Stimulated activated CD4-positive, alpha-beta T cell treated with anti-CD3 and anti-CD28 coated beads, Interleukin-2, amount 100 ng/mL, for 4 hours (primary cell): ENCODE results near the gene SLC38A5.
"Not testable (repeated sequence)": the region's sequence is repeated elsewhere in the genome, so short reads cannot be mapped to it uniquely, and the experiment has no call there.

Experiments used
- DNase-seq: peaks from one replicate; pipeline ENCODE4 v3.0.0-alpha.2; 2020; ENCODE audit warnings: low read depth

The SLC38A5 gene

DNA sequence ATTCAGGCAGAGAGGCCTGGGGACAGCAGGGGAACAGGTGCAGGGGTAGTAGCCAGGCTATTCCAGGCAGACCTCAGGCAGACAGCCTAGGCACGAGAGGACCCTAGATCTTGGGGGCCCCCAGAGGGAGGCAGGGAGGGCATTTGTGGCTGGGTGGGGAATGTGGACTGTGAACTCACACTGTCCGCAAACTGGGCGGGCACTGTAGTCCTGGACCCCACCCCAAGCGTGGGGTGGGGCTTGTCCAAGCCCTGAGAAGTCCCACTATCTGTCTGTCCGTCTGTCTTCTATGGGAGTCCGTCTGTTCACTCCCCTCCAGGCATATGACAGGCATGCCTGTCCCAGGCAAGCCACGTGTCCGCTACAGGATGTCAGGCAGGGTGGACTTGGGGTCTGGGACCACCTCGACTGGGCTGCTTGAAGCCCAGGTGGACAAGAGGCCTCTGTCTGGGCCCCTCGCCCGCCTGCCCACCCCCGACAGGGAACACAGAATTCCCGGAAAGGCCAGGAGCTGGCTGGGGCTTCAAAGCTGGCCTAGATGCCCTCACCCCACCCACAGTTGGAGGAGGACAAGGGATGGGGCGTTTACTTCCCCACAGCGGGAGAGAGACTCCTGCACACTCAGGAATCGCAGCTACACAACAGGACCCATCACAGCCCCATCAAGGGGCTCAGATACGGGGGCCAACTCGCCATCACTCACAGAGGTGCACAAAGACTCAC, at the start of gene SLC38A5:
Gene SLC38A5, minus strand, starts transcription at position 151 of the 723 bp plus-strand sequence. CDS start 2,336 bp downstream, outside the sequence.
- no peak for DNase-seq

DNA sequence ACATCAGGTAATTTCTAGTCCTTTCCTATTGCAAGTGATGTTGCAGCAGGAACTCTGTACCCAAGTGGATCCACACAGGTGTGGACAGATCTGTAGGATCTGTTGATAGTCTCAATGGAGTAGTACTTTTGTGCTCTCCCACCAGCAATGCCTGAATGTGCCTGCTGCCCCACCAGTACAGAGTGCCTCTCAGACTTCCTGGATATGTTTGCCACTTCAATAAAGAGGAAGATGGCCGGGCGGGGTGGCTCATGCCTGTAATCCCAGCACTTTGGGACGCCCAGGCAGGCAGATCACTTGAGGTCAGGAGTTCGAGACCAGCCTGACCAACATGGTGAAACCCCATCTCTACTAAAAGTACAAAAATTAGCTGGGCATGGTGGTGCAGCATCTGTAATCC, 49.4 kb upstream of the SLC38A5 start:
- DNase-seq: not testable (repeated sequence)

DNA sequence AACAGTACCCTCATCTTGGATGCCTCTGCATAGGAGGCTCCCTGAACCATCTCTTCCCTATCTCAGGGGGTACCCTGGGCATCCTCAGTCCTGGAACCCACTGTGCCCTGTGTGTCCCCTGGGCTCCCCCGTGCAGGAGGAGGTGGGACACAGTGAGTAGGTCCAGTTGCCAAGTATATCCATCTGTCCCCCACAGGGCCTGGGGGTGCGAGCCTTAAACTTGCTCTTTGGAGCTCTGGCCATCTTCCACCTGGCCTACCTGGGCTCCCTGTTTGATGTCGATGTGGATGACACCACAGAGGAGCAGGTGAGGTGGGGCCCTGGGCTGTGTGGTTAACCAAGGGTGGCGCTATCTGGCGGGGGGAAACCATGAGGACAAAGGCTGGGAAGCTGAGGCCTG, 46.9 kb upstream of the SLC38A5 start:
- DNase-seq: no peak

DNA sequence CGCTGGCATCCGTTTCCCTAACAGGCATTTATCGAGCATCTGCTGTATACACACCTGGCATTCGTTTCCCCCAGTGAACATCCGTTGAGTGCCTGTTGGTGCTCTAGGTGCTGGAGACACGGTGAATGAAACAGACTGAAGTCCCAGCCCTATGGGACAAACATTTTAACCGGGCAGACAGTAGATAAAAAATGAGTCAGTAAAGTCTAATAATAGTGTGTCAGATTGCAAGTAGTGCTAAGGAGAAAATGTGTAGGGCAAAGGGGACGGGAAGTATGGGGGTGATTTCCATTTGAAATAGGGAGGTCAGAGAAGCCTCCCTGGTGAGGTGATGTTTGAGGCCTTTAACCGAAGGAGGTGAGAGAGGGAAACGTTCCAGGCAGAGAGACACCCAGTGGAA, 46.2 kb upstream of the SLC38A5 start:
- DNase-seq: no peak

DNA sequence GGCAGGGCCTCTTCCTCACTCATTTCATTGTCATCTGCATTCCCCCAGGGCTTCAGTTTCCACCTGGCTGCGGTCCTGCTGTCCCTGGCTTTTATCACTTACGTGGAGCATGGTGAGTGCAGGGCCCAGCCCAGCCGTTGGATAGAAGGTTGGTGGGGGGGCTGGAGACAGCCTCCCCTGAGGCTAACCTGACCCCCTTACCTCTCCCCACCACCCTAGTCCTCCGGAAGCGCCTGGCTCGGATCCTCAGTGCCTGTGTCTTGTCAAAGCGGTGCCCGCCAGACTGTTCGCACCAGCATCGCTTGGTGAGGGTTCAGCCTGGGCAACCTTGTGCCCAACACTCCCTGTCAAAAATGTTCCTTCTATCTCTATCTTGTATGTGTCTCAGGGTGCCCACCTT, 45.8 kb upstream of the SLC38A5 start:
- no peak for DNase-seq

DNA sequence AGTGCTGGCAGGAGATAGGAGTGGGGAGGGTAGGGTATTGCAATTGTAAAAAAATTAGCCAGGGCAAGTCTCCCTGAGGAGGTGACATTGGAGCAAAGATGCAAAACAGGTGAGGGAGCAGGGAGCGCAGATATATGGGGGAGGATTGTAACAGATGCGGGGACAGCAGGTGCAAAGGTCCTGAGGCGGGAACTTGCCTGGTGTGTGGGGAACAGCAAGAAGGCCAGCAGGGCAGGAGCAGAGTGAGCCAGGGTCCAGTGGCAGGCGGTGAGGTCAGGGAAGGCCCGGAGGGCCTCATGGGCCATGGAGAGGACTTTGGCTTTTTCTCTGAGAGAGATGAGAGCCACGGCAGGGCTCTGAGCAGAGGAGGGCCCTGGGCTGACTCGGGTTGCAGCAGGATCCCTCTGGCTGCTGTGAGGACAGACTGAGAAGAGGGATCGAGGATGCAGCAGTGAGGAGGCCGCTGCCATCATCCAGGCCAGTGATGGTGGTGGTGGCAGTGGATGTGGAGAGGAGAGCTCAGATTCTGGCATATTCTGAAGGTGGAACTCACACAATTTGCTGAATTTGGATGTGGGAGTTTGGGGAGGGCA, 44.9 kb upstream of the SLC38A5 start:
- no peak for DNase-seq

DNA sequence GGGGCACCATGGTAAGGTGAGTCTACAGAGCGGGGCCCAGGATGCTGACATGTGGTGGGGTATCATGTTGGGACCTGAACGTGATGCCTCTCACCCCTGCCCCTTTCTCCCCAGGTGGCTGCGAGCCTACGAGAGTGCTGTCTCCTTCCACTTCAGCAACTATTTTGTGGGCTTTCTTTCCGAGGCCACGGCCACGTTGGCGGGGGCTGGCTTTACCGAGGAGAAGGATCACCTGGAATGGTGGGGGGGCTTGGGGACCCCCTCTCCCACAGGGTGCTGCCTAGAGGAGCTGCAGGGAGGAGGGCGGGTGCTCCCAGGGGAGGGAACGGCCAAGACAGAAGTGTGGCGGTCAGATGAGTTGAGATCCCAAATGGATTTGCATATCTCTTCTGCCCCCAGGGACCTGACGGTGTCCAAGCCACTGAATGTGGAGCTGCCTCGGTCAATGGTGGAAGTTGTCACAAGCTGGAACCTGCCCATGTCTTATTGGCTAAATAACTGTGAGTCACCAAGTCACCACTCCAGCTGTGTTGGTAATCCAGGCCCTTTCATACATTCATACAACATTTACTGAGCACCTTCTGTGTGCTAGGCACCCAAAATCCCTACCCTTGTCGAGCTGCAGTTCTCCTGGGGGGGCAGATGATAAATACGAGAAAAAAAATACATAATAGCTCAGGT, 44.2 kb upstream of the SLC38A5 start:
- no peak for DNase-seq

DNA sequence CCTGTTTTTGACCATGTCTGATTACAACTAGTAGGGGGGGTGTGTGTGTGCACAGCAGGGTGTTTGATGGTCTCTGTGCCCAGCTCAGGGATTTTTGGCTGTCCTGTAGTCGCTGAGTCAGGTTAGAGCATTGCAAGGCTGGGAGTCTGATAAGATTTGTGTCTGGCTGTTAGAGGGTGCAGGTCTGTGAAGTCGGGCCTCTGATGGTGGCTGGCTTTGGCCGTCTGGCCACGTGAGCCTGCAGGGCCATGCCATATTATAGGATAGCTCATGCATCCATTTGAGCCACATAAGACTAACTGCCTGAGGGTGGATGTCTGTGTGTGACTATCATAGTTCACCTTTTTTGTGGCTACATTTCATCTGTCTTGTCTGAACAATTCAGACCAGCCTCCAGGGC, 43.6 kb upstream of the SLC38A5 start:
- no peak for DNase-seq

DNA sequence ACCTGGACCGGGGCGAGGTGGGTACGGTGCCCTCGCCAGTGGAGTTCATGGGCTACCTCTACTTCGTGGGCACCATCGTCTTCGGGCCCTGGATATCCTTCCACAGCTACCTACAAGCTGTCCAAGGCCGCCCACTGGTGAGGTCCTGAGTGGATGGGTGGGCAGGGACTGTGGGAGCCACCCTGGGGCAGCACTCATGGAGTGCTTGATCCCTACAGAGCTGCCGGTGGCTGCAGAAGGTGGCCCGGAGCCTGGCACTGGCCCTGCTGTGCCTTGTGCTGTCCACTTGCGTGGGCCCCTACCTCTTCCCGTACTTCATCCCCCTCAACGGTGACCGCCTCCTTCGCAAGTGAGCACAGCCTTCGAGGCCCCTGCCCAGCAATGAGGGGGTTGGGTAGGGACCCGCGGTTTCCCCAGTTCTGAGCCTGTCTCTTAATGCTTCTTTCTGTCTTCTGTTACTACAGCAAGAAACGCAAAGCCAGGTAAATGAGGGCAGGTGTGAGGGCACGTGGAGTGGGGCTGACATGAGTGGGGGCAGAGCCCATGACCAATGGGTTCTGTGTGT, 42.4 kb upstream of the SLC38A5 start:
- DNase-seq: no peak

DNA sequence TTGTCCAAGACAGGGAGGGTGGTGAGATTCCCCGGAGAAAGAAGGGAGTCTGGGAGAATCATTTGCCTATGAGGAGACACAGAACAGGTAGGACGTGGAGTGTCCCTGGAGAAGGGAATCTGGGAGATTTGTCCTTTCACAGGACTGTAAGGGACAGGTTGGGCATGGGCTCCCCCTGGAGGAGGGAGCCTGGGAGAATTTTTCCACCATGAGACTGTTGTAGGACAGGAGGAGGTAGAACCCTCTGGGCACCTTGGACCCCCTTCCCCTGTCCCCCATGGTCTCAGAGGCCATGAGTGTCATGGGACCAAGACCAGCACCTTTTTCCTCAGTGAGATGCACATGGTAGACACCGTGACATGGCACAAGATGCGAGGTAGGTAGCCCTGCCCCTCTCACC, 41.5 kb upstream of the SLC38A5 start:
- DNase-seq: no peak

DNA sequence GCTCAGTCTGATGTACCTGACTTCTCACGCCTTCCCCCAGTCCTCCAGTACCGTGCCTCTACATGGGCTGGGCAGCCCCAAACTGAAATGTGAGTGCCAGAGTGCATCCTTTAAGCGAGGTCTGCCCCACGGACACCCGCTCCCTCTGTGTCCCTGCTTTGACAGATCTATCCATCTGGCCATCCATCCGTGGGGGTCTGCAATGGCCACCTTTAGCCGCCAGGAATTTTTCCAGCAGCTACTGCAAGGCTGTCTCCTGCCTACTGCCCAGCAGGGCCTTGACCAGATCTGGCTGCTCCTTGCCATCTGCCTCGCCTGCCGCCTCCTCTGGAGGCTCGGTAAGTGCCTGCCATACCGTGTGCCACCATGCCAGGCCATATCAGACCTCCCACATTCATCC, 39.6 kb upstream of the SLC38A5 start:
- DNase-seq: no peak

DNA sequence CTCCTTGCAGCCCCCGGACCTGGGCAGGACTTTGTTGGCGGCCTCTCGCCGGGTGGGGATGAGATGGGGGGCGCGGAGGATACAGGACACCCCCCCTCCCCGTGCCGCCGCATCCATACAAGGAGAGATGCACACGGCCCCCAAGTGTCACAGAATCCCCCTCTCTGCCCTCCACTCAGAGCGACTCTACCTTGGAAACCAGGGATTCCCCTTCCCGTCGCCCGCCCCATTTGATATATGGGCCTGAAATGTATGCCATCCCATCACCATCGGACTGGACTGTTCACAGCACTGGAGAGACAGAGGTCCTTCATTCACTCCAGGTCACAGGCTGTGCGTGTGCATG, 39.2 kb upstream of the SLC38A5 start:
- DNase-seq: no peak

DNA sequence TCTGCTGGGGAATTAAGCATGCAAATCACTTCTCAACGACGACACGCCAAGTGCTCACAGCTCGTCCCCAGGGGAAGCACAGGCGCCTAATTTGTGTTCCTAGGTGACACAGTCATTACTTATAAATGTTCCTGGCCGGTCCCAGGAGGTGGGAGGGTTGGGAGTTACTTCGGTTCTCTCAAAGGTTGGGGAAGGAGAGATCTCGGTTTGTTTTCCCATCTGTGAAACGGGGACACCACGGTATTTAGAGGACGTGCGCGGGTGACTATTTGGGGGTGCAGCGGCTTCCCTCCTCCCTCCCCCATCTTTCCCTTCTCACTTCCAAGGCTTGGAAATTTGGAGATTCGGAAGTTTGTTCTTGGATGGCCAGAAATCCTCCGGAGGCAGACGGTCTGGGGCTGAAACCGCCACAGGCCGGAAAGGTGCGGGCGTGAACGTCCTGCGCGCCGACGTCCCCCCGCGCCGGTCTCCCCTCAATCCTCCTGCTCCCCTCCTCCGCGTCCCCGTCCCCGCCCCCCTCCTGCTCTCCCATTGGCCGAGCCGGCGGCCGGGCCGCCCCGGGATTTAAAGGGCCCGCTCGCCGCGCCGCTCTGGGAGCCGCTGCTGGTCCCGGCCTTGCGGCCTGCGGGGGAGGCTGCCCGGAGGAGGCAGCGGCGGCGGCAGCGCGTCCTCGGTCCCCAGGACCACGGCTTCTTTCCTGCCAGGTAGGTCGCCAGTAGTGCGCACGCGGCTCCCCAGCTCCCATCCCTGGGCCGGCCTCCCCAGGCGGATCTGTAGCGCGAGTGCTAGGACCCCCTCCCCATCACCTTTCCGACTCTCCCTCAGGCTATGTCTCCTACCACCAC, 38.6 kb upstream of the SLC38A5 start, which contains the start of gene PORCN:
Gene PORCN, plus strand, starts transcription at position 593 of the 845 bp plus-strand sequence. CDS start 829 bp downstream, outside the sequence.
- peak; percentile 65 for DNase-seq

DNA sequence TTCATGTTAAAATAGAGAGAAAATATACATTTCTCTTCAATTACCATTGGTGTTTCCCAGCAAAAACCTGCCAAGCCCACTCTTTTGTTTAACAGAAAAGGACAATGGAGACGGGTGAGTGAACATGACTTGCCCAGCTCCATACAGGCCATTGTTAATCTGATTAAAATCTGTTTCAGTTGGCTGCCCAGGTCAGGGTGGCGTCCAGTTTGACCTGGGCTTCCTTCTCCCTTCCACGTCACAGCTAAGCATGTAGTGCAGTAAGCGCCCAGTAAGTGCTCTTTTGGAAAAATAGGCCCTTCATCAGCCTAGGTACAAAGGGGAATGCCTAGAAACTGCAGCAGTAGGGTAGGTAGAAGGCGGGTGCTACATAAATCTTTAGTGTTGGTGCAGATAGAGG, 37.2 kb upstream of the SLC38A5 start:
- DNase-seq: no peak

DNA sequence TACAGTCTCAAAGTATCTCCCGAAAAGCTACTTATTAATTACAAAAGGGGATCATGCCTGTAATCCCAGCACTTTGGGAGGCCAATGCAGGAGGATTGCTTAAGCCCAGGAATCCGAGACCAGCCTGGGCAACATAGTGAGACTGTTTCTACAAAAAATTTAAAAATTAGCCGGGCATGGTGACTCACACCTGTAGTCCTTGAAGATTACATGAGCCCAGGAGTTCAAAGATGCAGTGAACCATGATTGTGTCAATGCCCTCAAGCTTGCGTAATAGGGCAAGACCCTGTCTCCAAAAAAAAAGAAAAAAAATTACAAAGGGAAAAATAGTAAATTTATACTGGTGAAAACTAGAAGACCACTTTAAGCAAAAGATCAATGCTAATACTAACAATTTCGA, 35.4 kb upstream of the SLC38A5 start:
- no peak for DNase-seq

DNA sequence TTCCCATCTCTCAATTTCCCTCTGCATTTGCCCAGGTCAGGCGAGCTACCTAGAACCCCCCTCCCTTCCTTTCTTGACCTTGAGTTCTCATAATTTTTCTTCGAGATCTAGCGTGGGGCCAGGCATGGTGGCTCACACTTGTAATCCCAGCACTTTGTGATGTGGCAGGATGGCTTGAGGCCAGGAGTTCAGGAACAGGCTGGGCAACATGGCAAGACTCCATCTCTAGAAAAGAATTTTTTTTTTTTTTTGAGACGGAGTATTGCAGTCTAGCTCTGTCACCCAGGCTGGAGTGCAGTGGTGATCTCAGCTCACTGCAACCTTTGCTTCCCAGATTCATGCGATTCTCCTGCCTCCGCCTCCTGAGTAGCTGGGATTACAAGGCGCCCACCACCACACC, 34.2 kb upstream of the SLC38A5 start:
- DNase-seq: no peak

DNA sequence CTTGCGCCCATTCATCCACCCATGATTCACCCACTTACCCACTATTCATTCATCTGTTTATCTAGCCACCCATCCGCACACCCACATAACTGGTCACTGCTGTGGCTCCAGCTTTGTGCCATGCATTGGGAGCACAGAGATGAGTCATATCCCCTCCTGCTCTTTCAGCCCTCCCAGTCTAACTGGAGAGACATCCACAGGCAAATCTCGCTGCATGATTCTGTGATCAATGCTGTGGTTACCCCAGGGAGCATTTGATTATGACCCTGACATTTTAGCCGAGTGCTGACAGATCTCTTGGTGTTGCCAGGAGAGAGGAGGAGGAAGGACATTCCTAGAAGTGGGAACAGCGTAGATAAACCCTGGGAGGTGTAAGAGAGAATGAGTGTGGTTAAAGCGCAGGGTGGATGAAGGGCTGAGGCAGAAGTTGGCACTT, 28.3 kb upstream of the SLC38A5 start:
- DNase-seq: no peak

DNA sequence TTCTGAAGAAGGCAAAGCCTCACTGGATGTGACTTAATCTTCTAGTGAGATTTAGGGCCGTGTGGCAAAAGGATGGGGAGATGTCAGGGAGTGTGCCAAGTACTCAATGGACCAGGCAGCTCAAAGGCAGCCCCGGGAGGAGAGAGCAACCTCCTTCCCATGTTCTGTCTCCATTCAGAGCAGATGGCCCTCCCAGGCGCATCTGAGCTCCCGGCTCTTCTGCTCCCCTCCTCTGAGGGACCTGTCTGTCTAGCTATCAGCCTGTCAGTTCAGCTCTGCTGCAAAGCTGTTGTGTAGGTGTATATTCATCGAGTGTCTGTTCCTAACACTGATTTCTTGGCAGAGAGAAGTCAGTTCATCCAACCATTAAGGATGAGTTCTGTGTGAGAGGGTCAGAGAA, 27.8 kb upstream of the SLC38A5 start:
- DNase-seq: no peak

DNA sequence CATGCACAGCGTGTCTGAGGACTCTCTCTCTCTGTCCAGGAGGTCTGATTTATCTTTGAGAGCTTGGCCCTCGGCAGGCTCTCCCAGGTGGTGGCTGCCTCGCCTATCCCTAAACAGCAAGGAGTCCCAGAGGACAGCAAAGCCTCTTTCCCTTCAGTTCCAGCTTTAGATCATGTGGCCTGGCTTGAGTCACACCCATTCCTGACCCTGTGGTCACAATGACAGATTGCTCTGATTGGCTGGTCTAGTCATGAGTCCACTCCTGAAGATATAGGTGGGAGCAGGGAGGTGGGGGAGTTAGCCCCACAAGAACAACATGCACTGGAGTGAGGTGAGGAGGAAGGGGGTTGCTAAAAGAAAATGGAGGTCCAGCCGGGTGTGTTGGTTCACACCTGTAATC, 26.6 kb upstream of the SLC38A5 start:
- DNase-seq: no peak

DNA sequence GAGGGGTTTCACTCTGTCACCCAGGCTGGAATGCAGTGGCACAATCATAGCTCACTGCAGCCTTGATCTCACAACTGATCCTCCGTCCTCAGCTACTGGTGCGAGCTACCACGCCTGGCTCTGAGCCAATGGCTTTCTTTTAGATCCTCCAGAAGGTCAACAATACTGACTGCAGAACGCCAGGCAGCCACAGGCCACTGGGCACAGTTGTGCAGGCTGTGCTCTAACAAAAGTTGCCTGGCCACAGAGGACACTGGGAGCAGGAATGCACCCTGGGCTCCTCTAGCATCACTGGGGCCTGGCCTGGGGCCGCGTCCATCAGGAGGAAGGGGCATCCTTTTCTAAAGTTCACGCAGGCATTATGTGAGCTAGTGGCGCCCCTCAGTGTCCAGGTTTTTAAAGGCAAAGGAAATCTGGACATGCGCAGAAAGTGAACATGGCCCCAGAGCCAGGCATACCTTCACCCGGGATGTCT, 23.9 kb upstream of the SLC38A5 start:
- DNase-seq: no peak

DNA sequence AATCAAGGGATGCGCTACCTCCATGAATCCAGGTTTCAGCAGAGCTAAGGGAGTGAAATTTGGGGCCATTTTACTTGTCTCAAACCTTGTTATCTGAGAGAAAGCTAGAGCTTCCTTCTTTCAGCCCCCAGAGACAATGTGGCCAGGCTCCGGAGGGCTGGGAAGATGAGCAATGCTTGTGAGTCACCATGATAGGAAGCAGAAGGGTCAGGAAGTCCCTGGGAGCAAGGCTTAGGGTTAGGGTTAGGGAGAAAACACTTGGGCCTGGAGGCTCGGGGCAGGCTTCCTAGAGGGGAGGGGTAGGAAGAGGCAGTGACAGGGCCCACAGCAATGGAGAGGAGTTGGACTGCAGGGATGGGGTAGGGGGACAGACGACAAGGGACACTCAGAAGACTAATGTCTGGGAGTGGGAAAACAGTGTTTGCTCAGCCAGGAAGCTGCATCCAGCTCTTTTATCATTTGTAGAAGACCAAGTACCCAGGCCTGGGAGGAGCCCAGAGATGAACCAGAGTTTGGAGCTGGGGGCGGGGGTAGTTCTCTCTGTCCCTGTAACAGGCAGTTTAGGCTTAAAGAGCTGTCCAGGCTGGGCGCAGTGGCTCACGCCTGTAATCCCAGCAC, 22.3 kb upstream of the SLC38A5 start:
- DNase-seq: no peak

DNA sequence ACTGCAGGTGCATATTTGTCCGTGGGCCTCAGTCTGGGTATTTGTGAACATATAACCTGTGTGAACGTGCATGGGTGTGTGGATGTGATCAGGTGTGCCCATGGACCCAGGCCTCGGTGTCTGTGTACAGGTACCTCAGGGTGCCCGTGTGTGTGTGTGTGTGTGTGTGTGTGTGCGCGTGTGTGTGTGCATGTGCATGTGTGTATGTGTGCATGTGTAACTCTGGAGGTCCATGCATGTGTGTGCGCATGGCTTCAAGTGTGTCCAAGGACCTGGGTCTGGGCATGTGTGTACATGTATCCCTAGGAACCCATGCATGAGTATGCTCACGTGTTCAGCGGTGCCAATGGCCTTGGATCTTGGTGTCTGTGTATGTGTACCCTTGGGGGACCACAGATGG, 21.7 kb upstream of the SLC38A5 start:
- no peak for DNase-seq
